Nephron progenitor cell (in vitro differentiated cells): ENCODE data around the gene MSI2.
"Not testable (repeated sequence)": the region's sequence is repeated elsewhere in the genome, so short reads cannot be mapped to it uniquely, and the experiment has no call there.

Source experiments
- DNase-seq: peaks from one replicate; pipeline ENCODE4 v3.0.0; 2021
- H3K27ac Mint-ChIP-seq: 2 replicates; pipeline ENCODE4 v1.8.0; 2021; ENCODE audit warnings: mild to moderate bottlenecking, moderate library complexity, mixed read lengths
- H3K27me3 Mint-ChIP-seq: 2 replicates; pipeline ENCODE4 v1.8.0; 2021; ENCODE audit warnings: mild to moderate bottlenecking, low read depth, mixed read lengths; ENCODE audit not compliant: poor library complexity
- H3K36me3 Mint-ChIP-seq: 2 replicates; pipeline ENCODE4 v1.8.0; 2021; ENCODE audit warnings: low read depth, mixed read lengths
- H3K4me1 Mint-ChIP-seq: 2 replicates; pipeline ENCODE4 v1.8.0; 2021; ENCODE audit warnings: mixed read lengths
- H3K4me3 Mint-ChIP-seq: 2 replicates; pipeline ENCODE4 v1.8.0; 2021; ENCODE audit warnings: mild to moderate bottlenecking, moderate library complexity, mixed read lengths
- H3K9me3 Mint-ChIP-seq: 2 replicates; pipeline ENCODE4 v1.8.0; 2021; ENCODE audit warnings: mild to moderate bottlenecking, moderate library complexity, mixed read lengths
- TF ChIP-seq, protein P1 (sequence below): fragments of 200-600 bp; sonication (generic); IDR thresholded peaks from 2 replicates; pipeline ENCODE4 v1.5.0; 2021; ENCODE audit warnings: antibody characterized with exemption

The MSI2 gene

DNA sequence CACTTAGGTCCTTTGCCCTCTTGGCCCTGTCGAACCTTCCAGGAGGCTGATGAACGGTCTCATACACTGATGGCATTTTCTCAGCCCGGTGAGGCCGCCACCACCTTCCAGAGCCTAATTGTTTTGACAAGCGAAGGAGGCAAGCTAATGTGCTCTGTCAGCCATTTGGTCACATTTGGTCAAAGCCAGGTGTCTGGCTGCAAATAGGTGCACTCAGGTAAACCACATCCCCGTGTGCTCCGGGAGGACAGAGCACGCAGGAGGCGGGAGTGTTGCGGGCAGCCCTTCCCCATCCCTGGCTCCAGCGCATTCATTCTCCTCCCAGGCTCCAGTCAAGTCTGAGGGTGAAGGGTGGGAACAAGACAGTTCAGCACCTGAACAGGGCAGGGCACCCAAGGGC is 240.1 kb downstream of the MSI2 start:
- TF ChIP-seq, protein P1, sequence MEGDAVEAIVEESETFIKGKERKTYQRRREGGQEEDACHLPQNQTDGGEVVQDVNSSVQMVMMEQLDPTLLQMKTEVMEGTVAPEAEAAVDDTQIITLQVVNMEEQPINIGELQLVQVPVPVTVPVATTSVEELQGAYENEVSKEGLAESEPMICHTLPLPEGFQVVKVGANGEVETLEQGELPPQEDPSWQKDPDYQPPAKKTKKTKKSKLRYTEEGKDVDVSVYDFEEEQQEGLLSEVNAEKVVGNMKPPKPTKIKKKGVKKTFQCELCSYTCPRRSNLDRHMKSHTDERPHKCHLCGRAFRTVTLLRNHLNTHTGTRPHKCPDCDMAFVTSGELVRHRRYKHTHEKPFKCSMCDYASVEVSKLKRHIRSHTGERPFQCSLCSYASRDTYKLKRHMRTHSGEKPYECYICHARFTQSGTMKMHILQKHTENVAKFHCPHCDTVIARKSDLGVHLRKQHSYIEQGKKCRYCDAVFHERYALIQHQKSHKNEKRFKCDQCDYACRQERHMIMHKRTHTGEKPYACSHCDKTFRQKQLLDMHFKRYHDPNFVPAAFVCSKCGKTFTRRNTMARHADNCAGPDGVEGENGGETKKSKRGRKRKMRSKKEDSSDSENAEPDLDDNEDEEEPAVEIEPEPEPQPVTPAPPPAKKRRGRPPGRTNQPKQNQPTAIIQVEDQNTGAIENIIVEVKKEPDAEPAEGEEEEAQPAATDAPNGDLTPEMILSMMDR: no peak
- Mint-ChIP-seq H3K27me3 (no peaks in the 10 kb centered on the region), H3K4me1 (peaks cover 82% of the 10 kb centered on the region), H3K9me3 (no peaks in the 10 kb centered on the region), H3K36me3 (peaks cover 41% of the 10 kb centered on the region), H3K4me3 (no peak overlapping the region), H3K27ac (peak overlapping the region; percentile 61)
- no peak for DNase-seq

DNA sequence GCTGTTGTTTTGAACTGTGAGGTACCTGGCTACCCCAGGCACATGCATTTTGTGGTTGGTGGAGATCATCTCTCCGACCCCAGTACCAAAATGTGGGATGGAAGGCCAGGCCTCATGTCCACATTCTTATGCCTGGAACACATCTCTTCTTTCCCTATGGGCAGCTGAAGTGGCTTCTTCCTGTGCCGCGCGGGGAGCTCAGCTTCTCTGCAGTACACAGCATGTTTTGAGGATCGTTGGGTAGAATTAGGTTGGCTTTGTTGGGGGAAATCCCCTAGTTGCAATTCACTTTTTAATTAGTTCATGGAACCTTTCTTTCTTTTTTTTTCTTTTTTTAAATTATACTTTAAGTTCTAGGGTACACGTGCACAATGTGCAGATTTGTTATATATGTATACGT is 242.1 kb downstream of the MSI2 start:
- TF ChIP-seq, protein P1: no peak
- Mint-ChIP-seq H3K4me1 (peaks cover 66% of the 10 kb centered on the region), H3K27ac (no peak overlapping the region), H3K9me3 (no peaks in the 10 kb centered on the region), H3K36me3 (peaks cover 30% of the 10 kb centered on the region), H3K4me3 (no peak overlapping the region), H3K27me3 (no peaks in the 10 kb centered on the region)
- DNase-seq: no peak

DNA sequence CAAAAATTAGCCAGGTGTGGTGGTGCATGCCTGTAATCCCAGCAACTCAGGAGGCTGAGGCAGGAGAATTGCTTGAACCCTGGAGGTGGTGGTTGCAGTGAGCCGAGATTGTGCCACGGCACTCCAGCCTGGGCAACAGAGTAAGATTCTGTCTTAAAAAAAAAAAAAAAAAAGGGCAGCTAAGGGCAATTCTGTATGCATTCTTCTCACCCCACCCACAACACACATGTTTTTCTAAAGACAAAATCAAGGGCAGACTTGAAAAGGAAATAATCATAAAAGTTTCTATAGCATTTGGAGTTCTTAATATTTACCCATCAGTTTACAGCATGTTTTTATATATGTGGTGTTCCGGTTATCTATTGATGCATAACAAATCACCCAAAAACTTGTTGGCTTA is 242.9 kb downstream of the MSI2 start:
- peaks cover 58% of the 10 kb centered on the region for H3K4me1 Mint-ChIP-seq
- DNase-seq, H3K27me3 Mint-ChIP-seq, H3K9me3 Mint-ChIP-seq, H3K4me3 Mint-ChIP-seq: not testable (repeated sequence)
- H3K36me3 Mint-ChIP-seq: peaks cover 25% of the 10 kb centered on the region
- peak overlapping the region; percentile 73 for H3K27ac Mint-ChIP-seq

DNA sequence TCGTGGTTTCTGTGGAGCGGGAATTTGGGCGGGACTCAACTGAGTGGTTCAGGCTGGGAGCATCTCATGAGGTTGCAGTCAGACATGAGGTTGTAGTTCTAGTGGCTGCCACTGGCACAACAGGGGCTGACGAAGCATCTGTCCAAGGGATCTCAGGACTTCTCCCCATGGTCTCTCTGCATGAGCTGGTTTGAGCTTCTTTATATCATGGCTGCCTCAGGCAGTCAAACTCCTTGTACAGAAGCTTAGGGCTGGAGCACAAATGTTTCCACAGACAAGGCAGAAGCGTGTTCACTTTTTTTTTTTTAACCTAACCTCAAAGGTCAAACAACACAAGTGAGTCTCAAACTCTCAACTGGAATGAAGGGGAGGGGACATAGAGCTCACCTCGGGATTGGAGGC is 243.3 kb downstream of the MSI2 start:
- peak overlapping the region; percentile 13 for H3K4me3 Mint-ChIP-seq
- peak overlapping the region; percentile 73 for H3K27ac Mint-ChIP-seq
- H3K4me1 Mint-ChIP-seq: peaks cover 54% of the 10 kb centered on the region

DNA sequence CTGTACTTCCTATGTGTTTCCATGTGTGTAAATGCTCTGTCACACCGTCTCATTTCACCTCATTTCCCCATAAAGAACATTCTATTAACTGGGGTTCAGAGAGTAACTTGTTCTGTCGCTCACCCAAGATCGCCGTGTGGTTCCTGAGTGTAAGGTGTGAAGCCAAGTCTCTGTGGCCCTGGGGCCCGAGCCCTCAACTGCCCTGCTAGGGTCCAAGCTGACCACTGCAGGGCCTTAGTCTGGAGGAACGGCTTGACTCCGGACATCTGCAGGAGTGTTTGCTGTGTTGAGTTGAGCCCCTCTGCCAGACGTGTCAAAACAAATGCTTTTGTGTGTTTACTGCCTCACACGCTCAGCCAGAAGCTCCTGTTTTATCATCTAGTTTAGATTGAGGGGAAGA is 244.7 kb downstream of the MSI2 start:
- peaks cover 43% of the 10 kb centered on the region for H3K4me1 Mint-ChIP-seq
- TF ChIP-seq, protein P1: no peak
- no peaks in the 10 kb centered on the region for H3K27me3 Mint-ChIP-seq
- H3K36me3 Mint-ChIP-seq: peaks cover 18% of the 10 kb centered on the region
- no peak overlapping the region for H3K4me3 Mint-ChIP-seq
- H3K27ac Mint-ChIP-seq: peak overlapping the region; percentile 80
- no peak for DNase-seq
- no peaks in the 10 kb centered on the region for H3K9me3 Mint-ChIP-seq

More for the DNA sequence above, 243.3 kb downstream of the MSI2 start:
- Mint-ChIP-seq H3K9me3 (no peaks in the 10 kb centered on the region), H3K27me3 (no peaks in the 10 kb centered on the region), H3K36me3 (peaks cover 24% of the 10 kb centered on the region)
- TF ChIP-seq, protein P1: no peak
- no peak for DNase-seq

DNA sequence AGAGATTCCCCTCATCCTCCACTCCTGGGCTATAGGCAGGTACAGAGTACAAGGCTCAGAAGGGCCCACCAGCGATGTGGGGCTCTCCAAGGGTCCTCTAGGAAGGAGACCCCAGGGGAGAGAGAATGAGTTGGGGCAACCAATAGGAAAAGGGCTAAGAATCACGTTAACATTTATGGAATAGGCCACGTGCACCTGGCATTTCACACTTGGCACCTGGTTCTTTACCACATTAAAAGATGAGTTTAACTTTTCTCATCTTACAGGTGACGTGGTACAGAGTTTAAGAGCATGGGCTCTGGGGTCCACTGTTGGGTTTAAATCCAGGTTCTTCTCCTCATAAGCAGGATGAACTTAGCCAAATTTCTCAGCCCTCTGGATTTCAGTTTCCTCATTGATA is 245.7 kb downstream of the MSI2 start:
- Mint-ChIP-seq H3K4me1 (peaks cover 33% of the 10 kb centered on the region), H3K9me3 (no peaks in the 10 kb centered on the region), H3K27ac (peak overlapping the region; percentile 80), H3K4me3 (no peak overlapping the region), H3K27me3 (no peaks in the 10 kb centered on the region), H3K36me3 (peaks cover 18% of the 10 kb centered on the region)
- no peak for DNase-seq
- TF ChIP-seq, protein P1: no peak
